HepG2 (cell line): Measurements from ENCODE around the gene MRPL20. TPM values are rescaled to one million over a fixed set of nuclear protein-coding genes. Genes with fewer than 3 reads are reported as not detected.

ENCODE experiments used
- FOXJ3 ChIP-seq: sonication (generic); formaldehyde crosslinking; IDR thresholded peaks from 2 replicates; pipeline ENCODE4 v1.4.0; 2020; ENCODE audit warnings: missing genetic modification reagents, mild to moderate bottlenecking, borderline replicate concordance
- HNRNPK ChIP-seq: fragments of 200-400 bp; formaldehyde crosslinking; IDR thresholded peaks from 2 replicates; pipeline ENCODE4 v1.6.1; 2018; ENCODE audit warnings: low read length, low read depth, moderate library complexity, mild to moderate bottlenecking; ENCODE audit not compliant: poor library complexity, severe bottlenecking
- IRF1 ChIP-seq: sonication (generic); formaldehyde crosslinking; IDR thresholded peaks from 2 replicates; pipeline ENCODE4 v1.4.0; 2020; ENCODE audit warnings: low read depth, mild to moderate bottlenecking, missing genetic modification reagents
- KDM1A ChIP-seq: IDR thresholded peaks from 2 replicates; pipeline ENCODE4 v1.6.1; 2016; ENCODE audit warnings: missing compliant biosample characterization
- MEF2D ChIP-seq: sonication (generic); formaldehyde crosslinking; IDR thresholded peaks from 2 replicates; pipeline ENCODE4 v1.5.1; 2020; ENCODE audit warnings: mild to moderate bottlenecking, missing genetic modification reagents
- NFKBIZ ChIP-seq: IDR thresholded peaks from 2 replicates; pipeline ENCODE4 v1.6.1; 2018; ENCODE audit warnings: missing genetic modification reagents, missing compliant biosample characterization
- NONO ChIP-seq, 2 experiments: fragments of 450-650 bp in 1 of 2; sonication (generic) in 1 of 2; formaldehyde crosslinking in 1 of 2; IDR thresholded peaks in 1 of 2; conservative IDR thresholded peaks in 1 of 2; 2 replicates each; pipeline versions ENCODE4 v1.6.1 to v1.8.0; 2017 to 2022; ENCODE audit warnings: mild to moderate bottlenecking in 1 of 2, missing genetic modification reagents in 1 of 2, moderate library complexity in 1 of 2
- NR3C1 ChIP-seq: sonication (generic); formaldehyde crosslinking; IDR thresholded peaks from 2 replicates; pipeline ENCODE4 v1.4.0; 2020; ENCODE audit warnings: missing genetic modification reagents
- SNRNP70 ChIP-seq: fragments of 200-400 bp; formaldehyde crosslinking; IDR thresholded peaks from 2 replicates; pipeline ENCODE4 v1.6.1; 2017; ENCODE audit warnings: mild to moderate bottlenecking, low read depth, low read length, moderate library complexity
- THYN1 ChIP-seq: sonication (generic); formaldehyde crosslinking; IDR thresholded peaks from 2 replicates; pipeline ENCODE4 v1.8.1; 2023; ENCODE audit warnings: low read depth, mild to moderate bottlenecking, moderate library complexity, missing genetic modification reagents, borderline replicate concordance
- ZFP62 ChIP-seq: sonication (generic); formaldehyde crosslinking; IDR thresholded peaks from 2 replicates; pipeline ENCODE4 v1.4.0; 2020; ENCODE audit warnings: missing genetic modification reagents
- ZMAT5 ChIP-seq: sonication (generic); formaldehyde crosslinking; IDR thresholded peaks from 2 replicates; pipeline ENCODE4 v1.5.0; 2020; ENCODE audit warnings: mild to moderate bottlenecking, low read depth, missing genetic modification reagents, borderline replicate concordance
- ZNF292 ChIP-seq: sonication (generic); formaldehyde crosslinking; IDR thresholded peaks from 2 replicates; pipeline ENCODE4 v1.8.1; 2022; ENCODE audit warnings: mild to moderate bottlenecking, low read depth, missing genetic modification reagents, borderline replicate concordance
- ZNF382 ChIP-seq: sonication (generic); formaldehyde crosslinking; IDR thresholded peaks from 2 replicates; pipeline ENCODE4 v1.5.0; 2020; ENCODE audit warnings: missing genetic modification reagents, mild to moderate bottlenecking, borderline replicate concordance
- ZNF672 ChIP-seq: sonication (generic); formaldehyde crosslinking; IDR thresholded peaks from 2 replicates; pipeline ENCODE4 v1.8.1; 2022; ENCODE audit warnings: missing genetic modification reagents
- ZNF687 ChIP-seq: sonication (generic); formaldehyde crosslinking; IDR thresholded peaks from 2 replicates; pipeline ENCODE4 v1.5.1; 2020; ENCODE audit warnings: mild to moderate bottlenecking, missing genetic modification reagents, moderate library complexity
- polyA plus RNA-seq, 8 experiments: library from polyadenylated mRNA; depleted of rRNA in 3 of 8; stranded (reverse) in 7 of 8; unstranded in 1 of 8; fragments of >200 nt; fragmentation: Illumina TruSeq in 4 of 8; extraction: Trizol in 4 of 8; gene quantifications; 2 replicates each; pipeline versions ENCODE4 v1.2.1 to v1.2.3, GENCODE V29; 2011 to 2016; ENCODE audit warnings: low read depth in 4 of 8, missing spikeins in 1 of 8, mixed read lengths in 1 of 8; ENCODE audit not compliant: insufficient read depth in 1 of 8
- total RNA-seq, 5 experiments: library from RNA; depleted of rRNA; stranded (reverse); fragments of >200 nt; fragmentation: Illumina TruSeq; extraction: Trizol; gene quantifications; 2 replicates each; pipeline ENCODE4 v1.2.3, GENCODE V29; 2016; ENCODE audit warnings: low read depth in 1 of 5
- TF ChIP-seq, protein P1 (sequence below): sonication (generic); formaldehyde crosslinking; IDR thresholded peaks from 2 replicates; pipeline ENCODE4 v1.4.0; 2020; ENCODE audit warnings: missing genetic modification reagents
- TF ChIP-seq, protein P2 (sequence below): sonication (generic); formaldehyde crosslinking; conservative IDR thresholded peaks from 2 replicates; pipeline ENCODE4 v1.4.0; 2020; ENCODE audit warnings: missing genetic modification reagents

Gene MRPL20
- total and polyA plus RNA-seq, 2 of the 13 experiments (the other 11 are each of a cell fraction or from before 2014, with no cell fraction given): 59.2 to 127 TPM

- TF ChIP-seq FOXJ3 (CRISPR knock-in tag): no peak
- TF ChIP-seq ZNF292 (CRISPR knock-in tag): no peak; the same call in 1 of the 2 replicates
- no peak for TF ChIP-seq ZFP62 (CRISPR knock-in tag)
- TF ChIP-seq HNRNPK: peak; percentile 31
- TF ChIP-seq ZMAT5: no peak
- TF ChIP-seq ZNF687: peak; percentile 74
- TF ChIP-seq, protein P1, sequence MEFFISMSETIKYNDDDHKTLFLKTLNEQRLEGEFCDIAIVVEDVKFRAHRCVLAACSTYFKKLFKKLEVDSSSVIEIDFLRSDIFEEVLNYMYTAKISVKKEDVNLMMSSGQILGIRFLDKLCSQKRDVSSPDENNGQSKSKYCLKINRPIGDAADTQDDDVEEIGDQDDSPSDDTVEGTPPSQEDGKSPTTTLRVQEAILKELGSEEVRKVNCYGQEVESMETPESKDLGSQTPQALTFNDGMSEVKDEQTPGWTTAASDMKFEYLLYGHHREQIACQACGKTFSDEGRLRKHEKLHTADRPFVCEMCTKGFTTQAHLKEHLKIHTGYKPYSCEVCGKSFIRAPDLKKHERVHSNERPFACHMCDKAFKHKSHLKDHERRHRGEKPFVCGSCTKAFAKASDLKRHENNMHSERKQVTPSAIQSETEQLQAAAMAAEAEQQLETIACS (CRISPR knock-in tag): no peak
- TF ChIP-seq NONO (IDR thresholded peaks at IDR 0.05): no peak
- TF ChIP-seq NONO (CRISPR knock-in tag; conservative IDR thresholded peaks at IDR 0.05): peak; percentile 67
- TF ChIP-seq, protein P2, sequence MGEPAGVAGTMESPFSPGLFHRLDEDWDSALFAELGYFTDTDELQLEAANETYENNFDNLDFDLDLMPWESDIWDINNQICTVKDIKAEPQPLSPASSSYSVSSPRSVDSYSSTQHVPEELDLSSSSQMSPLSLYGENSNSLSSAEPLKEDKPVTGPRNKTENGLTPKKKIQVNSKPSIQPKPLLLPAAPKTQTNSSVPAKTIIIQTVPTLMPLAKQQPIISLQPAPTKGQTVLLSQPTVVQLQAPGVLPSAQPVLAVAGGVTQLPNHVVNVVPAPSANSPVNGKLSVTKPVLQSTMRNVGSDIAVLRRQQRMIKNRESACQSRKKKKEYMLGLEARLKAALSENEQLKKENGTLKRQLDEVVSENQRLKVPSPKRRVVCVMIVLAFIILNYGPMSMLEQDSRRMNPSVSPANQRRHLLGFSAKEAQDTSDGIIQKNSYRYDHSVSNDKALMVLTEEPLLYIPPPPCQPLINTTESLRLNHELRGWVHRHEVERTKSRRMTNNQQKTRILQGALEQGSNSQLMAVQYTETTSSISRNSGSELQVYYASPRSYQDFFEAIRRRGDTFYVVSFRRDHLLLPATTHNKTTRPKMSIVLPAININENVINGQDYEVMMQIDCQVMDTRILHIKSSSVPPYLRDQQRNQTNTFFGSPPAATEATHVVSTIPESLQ: no peak
- no peak for TF ChIP-seq THYN1 (CRISPR knock-in tag)
- no peak for TF ChIP-seq NR3C1 (CRISPR knock-in tag)
- 0 out of 2 replicates have a peak, but pooled peaks have one; percentile 30 for TF ChIP-seq NFKBIZ (CRISPR knock-in tag)
- TF ChIP-seq IRF1 (CRISPR knock-in tag): no peak
- no peak for TF ChIP-seq MEF2D (CRISPR knock-in tag)
- TF ChIP-seq KDM1A (CRISPR knock-in tag): no peak
- no peak for TF ChIP-seq ZNF672 (CRISPR knock-in tag)
- TF ChIP-seq ZNF382 (CRISPR knock-in tag): no peak
- no peak for TF ChIP-seq SNRNP70
These were observed 23.3 kb upstream of the MRPL20 start (continued) for GRCh38 chr1:1430114-1430982.
